H1 (cell line): ENCODE results near the gene VSIG10L.

Experiments
- BACH1 ChIP-seq: IDR thresholded peaks from 2 replicates; pipeline ENCODE4 v1.6.1; 2012; ENCODE audit warnings: low read length, improper control_type of control experiment
- CTCF ChIP-seq, 3 experiments: IDR thresholded peaks; 1 replicate in 2 of 3; 2 replicates in 1 of 3; pipeline versions ENCODE4 v1.5.1 to v1.6.1; 2011; ENCODE audit warnings: low read length in 3 of 3, mild to moderate bottlenecking in 3 of 3, inconsistent platforms in 2 of 3, low read depth in 1 of 3, moderate library complexity in 1 of 3; ENCODE audit not compliant: insufficient read depth in 1 of 3; ENCODE audit errors: control extremely low read depth in 1 of 3
- EZH2 ChIP-seq: fragments of 200-600 bp; sonication (generic); IDR thresholded peaks from 2 replicates; pipeline ENCODE4 v1.7.1; 2012; ENCODE audit warnings: low read depth, mild to moderate bottlenecking, moderate library complexity, low read length, inconsistent platforms; ENCODE audit not compliant: severe bottlenecking
- MAX ChIP-seq: IDR thresholded peaks from 2 replicates; pipeline ENCODE4 v1.6.1; 2012; ENCODE audit warnings: inconsistent platforms
- RFX5 ChIP-seq: IDR thresholded peaks from 2 replicates; pipeline ENCODE4 v1.6.1; 2011; ENCODE audit warnings: low read depth, low read length, improper control_type of control experiment, borderline replicate concordance
- YY1 ChIP-seq: IDR thresholded peaks from 2 replicates; pipeline ENCODE4 v1.6.1; 2011; ENCODE audit warnings: low read depth, mild to moderate bottlenecking, low read length

GRCh38 chr19:51311351-51312257 is 30.3 kb downstream of the VSIG10L start, which contains the start of gene IGLON5:
- TF ChIP-seq CTCF (IDR thresholded peaks at IDR 0.05; ENCODE audit: control extremely low read depth in 1 of 3, insufficient read depth in 1 of 3, low read depth in 1 of 3, low read length in 3 of 3) (no peak), EZH2 (no peak), YY1 (no peak), RFX5 (no peak), MAX (no peak), BACH1 (no peak)
